Fibroblast of pulmonary artery (primary cell): ENCODE results near the gene CFAP53.

ENCODE experiments used
- DNase-seq: peaks from one replicate; pipeline ENCODE4 v3.0.0-alpha.2; 2010; ENCODE audit warnings: low read depth
- H3K4me3 ChIP-seq: replicated peaks from 2 replicates; pipeline ENCODE4 v1.5.1; 2011; ENCODE audit warnings: low read depth, mild to moderate bottlenecking, control low read depth, low read length, moderate library complexity
- CTCF ChIP-seq: IDR thresholded peaks from 2 replicates; pipeline ENCODE4 v1.5.1; 2011; ENCODE audit warnings: mild to moderate bottlenecking, control low read depth, low read length, inconsistent platforms; ENCODE audit errors: missing control alignments

Gene CFAP53

GRCh38 chr18:50282521-50283335 is 16.4 kb upstream of the CFAP53 start:
- no peak overlapping the region for H3K4me3 ChIP-seq
- TF ChIP-seq CTCF, result no peak

GRCh38 chr18:50281972-50282520 is 15.8 kb upstream of the CFAP53 start:
- TF ChIP-seq CTCF, result no peak
- DNase-seq, result no peak
- H3K4me3 ChIP-seq, result peak overlapping the region; percentile 100

More at GRCh38 chr18:50282521-50283335, 16.4 kb upstream of the CFAP53 start:
- no peak for DNase-seq

- DNase-seq, result peak; percentile 99
- peak within 1 kb of the TSS; percentile 100 for H3K4me3 ChIP-seq
- no peak for TF ChIP-seq CTCF
Observed at GRCh38 chr18:50281295-50281971, 15.1 kb upstream of the CFAP53 start, which contains the start of gene MBD1. Gene MBD1 (minus strand): TSS chr18:50281523. CDS start chr18:50279992, 1,531 bp downstream.

GRCh38 chr18:50280707-50281294 is 14.5 kb upstream of the CFAP53 start:
- DNase-seq, result no peak
- peak overlapping the region; percentile 100 for H3K4me3 ChIP-seq
- TF ChIP-seq CTCF, result no peak

- TF ChIP-seq CTCF, result no peak
- H3K4me3 ChIP-seq, result peak overlapping the region; percentile 100
- DNase-seq, result no peak
Observed at GRCh38 chr18:50279752-50280151, 13.5 kb upstream of the CFAP53 start.

- peak; percentile 73 for DNase-seq
- TF ChIP-seq CTCF, result no peak
- no peak overlapping the region for H3K4me3 ChIP-seq
Observed at GRCh38 chr18:50277942-50278341, 11.6 kb upstream of the CFAP53 start.
